ENCODE results near the gene STX16. TPM values are rescaled to one million over a fixed set of nuclear protein-coding genes. Genes with fewer than 3 reads are reported as not detected.

STX16 gene
- total and polyA plus RNA-seq, 2 donors (not counting 1 experiment from before 2014, with no cell fraction given), result 39.3 to 64.9 TPM

DNA sequence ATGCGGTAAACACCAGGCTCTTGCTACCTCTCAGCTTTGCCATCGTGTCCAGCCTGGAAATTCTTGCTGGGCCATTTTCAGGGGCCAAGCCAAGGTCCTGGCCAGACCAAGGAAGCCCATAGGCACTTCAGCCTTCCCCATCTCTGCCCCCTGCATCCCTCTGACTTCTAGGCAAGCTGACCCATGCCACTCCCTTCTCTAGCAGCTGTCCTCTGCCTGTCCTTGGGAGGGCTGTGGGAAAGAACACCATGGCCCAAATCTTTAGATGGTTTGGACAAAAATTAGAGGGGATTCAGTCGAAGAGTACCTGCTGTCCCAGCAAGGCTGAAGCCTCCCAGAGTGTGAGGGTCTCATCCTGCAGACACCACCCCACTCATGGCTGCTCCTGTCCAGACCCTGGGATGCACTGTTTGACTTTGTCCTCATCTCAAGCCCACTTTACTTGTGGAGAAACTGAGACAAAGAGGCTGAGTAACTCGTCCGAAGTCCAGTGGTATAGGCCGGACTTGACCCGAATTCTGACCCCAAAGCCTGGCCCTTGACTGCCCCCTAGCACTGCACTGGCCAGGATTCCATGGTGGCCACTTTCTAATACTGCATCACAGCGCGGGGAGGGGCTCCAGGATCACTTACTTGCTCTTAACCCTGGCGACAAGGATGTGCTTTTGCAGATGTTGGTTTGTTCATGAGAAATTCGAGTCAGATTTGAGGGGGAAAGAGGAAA, 22.4 kb upstream of the STX16 start:
- DNase-seq (ENCODE audit: low read depth in 2 of 2), result no peak
- Histone ChIP-seq H3K36me3 (ENCODE audit: control insufficient read depth, insufficient read depth, low read length) (no peaks in the 10 kb centered on the region), H3K27ac (ENCODE audit: insufficient read depth, low read length) (no peak overlapping the region), H3K27me3 (ENCODE audit: control insufficient read depth, insufficient read depth, low read length) (no peaks in the 10 kb centered on the region), H3K4me3 (replicated peaks in 1 of 4; ENCODE audit: control extremely low read depth in 1 of 4, insufficient read depth in 1 of 4, low read depth in 3 of 4, low read length in 4 of 4) (no peak overlapping the region), H4K20me1 (ENCODE audit: control insufficient read depth, extremely low read depth, insufficient read depth, low read length) (no peaks in the 10 kb centered on the region), H2AFZ (ENCODE audit: low read length) (no peak overlapping the region), H3K9ac (ENCODE audit: insufficient read depth, low read length) (no peak overlapping the region), H3K4me1 (ENCODE audit: control insufficient read depth, extremely low read depth, insufficient read depth, low read length) (peaks cover 6% of the 10 kb centered on the region), H3K9me3 (ENCODE audit: control insufficient read depth, insufficient read depth, low read depth, low read length) (no peaks in the 10 kb centered on the region), H3K79me2 (ENCODE audit: control insufficient read depth, insufficient read depth, low read length) (no peaks in the 10 kb centered on the region), H3K4me2 (ENCODE audit: extremely low read depth, insufficient read depth, low read length) (no peak overlapping the region)
- TF ChIP-seq, protein P1, sequence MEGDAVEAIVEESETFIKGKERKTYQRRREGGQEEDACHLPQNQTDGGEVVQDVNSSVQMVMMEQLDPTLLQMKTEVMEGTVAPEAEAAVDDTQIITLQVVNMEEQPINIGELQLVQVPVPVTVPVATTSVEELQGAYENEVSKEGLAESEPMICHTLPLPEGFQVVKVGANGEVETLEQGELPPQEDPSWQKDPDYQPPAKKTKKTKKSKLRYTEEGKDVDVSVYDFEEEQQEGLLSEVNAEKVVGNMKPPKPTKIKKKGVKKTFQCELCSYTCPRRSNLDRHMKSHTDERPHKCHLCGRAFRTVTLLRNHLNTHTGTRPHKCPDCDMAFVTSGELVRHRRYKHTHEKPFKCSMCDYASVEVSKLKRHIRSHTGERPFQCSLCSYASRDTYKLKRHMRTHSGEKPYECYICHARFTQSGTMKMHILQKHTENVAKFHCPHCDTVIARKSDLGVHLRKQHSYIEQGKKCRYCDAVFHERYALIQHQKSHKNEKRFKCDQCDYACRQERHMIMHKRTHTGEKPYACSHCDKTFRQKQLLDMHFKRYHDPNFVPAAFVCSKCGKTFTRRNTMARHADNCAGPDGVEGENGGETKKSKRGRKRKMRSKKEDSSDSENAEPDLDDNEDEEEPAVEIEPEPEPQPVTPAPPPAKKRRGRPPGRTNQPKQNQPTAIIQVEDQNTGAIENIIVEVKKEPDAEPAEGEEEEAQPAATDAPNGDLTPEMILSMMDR (conservative IDR thresholded peaks at IDR 0.05 in 1 of 2, IDR thresholded peaks at IDR 0.05 in 1 of 2; ENCODE audit: low read depth in 1 of 2, low read length in 2 of 2), result no peak
- no peak for TF ChIP-seq EZH2 (IDR thresholded peaks at IDR 0.05; ENCODE audit: low read length, missing control alignments)

DNA sequence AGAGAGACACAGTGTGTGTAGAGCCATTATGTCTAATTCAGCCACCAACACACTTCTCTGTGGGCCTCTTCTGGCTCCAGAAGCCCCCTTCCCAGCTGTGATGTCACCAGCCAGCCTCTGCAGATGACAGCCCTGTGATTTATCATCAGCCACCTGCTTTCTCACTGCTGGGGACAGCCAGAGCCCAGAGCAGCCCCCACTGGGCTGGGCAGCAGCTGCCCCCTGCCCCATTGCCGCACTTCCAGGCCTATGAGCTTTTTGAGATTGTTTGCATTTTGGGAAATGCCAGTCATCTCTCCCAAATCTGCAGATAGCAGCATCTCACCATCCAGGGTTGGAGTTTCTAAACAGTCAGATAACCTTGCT, 21.9 kb upstream of the STX16 start:
- Histone ChIP-seq H3K9ac (ENCODE audit: insufficient read depth, low read length) (no peak overlapping the region), H3K79me2 (ENCODE audit: control insufficient read depth, insufficient read depth, low read length) (no peaks in the 10 kb centered on the region), H3K9me3 (ENCODE audit: control insufficient read depth, insufficient read depth, low read depth, low read length) (no peaks in the 10 kb centered on the region), H3K27me3 (ENCODE audit: control insufficient read depth, insufficient read depth, low read length) (no peaks in the 10 kb centered on the region), H3K4me2 (ENCODE audit: extremely low read depth, insufficient read depth, low read length) (no peak overlapping the region), H3K4me1 (ENCODE audit: control insufficient read depth, extremely low read depth, insufficient read depth, low read length) (peaks cover 3% of the 10 kb centered on the region), H4K20me1 (ENCODE audit: control insufficient read depth, extremely low read depth, insufficient read depth, low read length) (no peaks in the 10 kb centered on the region), H3K36me3 (ENCODE audit: control insufficient read depth, insufficient read depth, low read length) (no peaks in the 10 kb centered on the region), H3K27ac (ENCODE audit: insufficient read depth, low read length) (no peak overlapping the region), H2AFZ (ENCODE audit: low read length) (no peak overlapping the region), H3K4me3 (replicated peaks in 1 of 4; ENCODE audit: control extremely low read depth in 1 of 4, insufficient read depth in 1 of 4, low read depth in 3 of 4, low read length in 4 of 4) (no peak overlapping the region)
- TF ChIP-seq, protein P1 (conservative IDR thresholded peaks at IDR 0.05 in 1 of 2, IDR thresholded peaks at IDR 0.05 in 1 of 2; ENCODE audit: low read depth in 1 of 2, low read length in 2 of 2), result no peak
- no peak for TF ChIP-seq EZH2 (IDR thresholded peaks at IDR 0.05; ENCODE audit: low read length, missing control alignments)
- no peak for DNase-seq (ENCODE audit: low read depth in 2 of 2)

DNA sequence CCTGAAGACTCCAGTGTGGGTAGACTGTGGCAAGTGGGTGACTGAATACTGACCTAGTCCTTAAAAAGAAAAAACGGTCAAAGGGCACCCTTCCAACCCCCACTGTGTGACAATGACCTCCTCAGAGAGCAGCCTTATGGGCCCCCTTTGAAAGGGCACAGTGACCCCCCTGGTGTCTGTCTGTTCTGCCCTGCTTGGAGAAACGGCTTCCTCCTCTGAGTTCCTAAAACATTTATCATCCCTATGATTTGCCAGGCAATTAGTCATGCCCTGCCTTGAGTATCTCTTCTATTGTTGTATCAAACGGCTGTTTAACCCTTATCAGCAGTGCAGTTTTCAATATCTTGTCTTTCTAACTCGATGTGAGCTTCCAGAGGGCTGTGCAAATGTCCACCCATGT, 21.0 kb upstream of the STX16 start:
- Histone ChIP-seq H3K9me3 (ENCODE audit: control insufficient read depth, insufficient read depth, low read depth, low read length) (no peaks in the 10 kb centered on the region), H3K79me2 (ENCODE audit: control insufficient read depth, insufficient read depth, low read length) (no peaks in the 10 kb centered on the region), H3K4me1 (ENCODE audit: control insufficient read depth, extremely low read depth, insufficient read depth, low read length) (peaks cover 8% of the 10 kb centered on the region), H3K9ac (ENCODE audit: insufficient read depth, low read length) (no peak overlapping the region), H2AFZ (ENCODE audit: low read length) (no peak overlapping the region), H4K20me1 (ENCODE audit: control insufficient read depth, extremely low read depth, insufficient read depth, low read length) (no peaks in the 10 kb centered on the region), H3K36me3 (ENCODE audit: control insufficient read depth, insufficient read depth, low read length) (no peaks in the 10 kb centered on the region), H3K4me2 (ENCODE audit: extremely low read depth, insufficient read depth, low read length) (no peak overlapping the region), H3K4me3 (replicated peaks in 1 of 4; ENCODE audit: control extremely low read depth in 1 of 4, insufficient read depth in 1 of 4, low read depth in 3 of 4, low read length in 4 of 4) (no peak overlapping the region), H3K27ac (ENCODE audit: insufficient read depth, low read length) (no peak overlapping the region), H3K27me3 (ENCODE audit: control insufficient read depth, insufficient read depth, low read length) (no peaks in the 10 kb centered on the region)
- DNase-seq (ENCODE audit: low read depth in 2 of 2), result peak in 1 of 2 donors; percentile 77
- TF ChIP-seq, protein P1 (conservative IDR thresholded peaks at IDR 0.05 in 1 of 2, IDR thresholded peaks at IDR 0.05 in 1 of 2; ENCODE audit: low read depth in 1 of 2, low read length in 2 of 2), result no peak
- no peak for TF ChIP-seq EZH2 (IDR thresholded peaks at IDR 0.05; ENCODE audit: low read length, missing control alignments)
